IMR-90 (cell line): ENCODE data around the gene SLC4A3. TPM values are rescaled to one million over a fixed set of nuclear protein-coding genes. Genes with fewer than 3 reads are reported as not detected.
"Not testable (repeated sequence)": the region's sequence is repeated elsewhere in the genome, so short reads cannot be mapped to it uniquely, and the experiment has no call there.

Source experiments
- ATAC-seq: fragments of 200-7000 bp; cut with Tn5 transposase; 2 replicates; pipeline ENCODE4 v1.9.1; 2020; ENCODE audit warnings: low read depth, mild to moderate bottlenecking, moderate library complexity
- BruUV-seq: library from RNA; stranded (reverse); fragments of 400-500 nt; replicated peaks from 2 replicates; lab custom pipeline; 2021; lab: Mats Ljungman, UMichigan
- CTCF ChIA-PET: fragments of 300-600 bp; formaldehyde crosslinking; extraction: SDS; loops from one replicate; lab custom pipeline; 2021; ENCODE audit warnings: antibody characterized with exemption; lab: Yijun Ruan, JAX
- POLR2A ChIA-PET: fragments of 300-600 bp; sonication (Branson Sonifier 250); formaldehyde crosslinking; loops from one replicate; lab custom pipeline; 2022; ENCODE audit warnings: antibody characterized with exemption; ENCODE audit not compliant: unreplicated experiment; lab: Charles Lee
- DNase-seq: peaks from one replicate; pipeline ENCODE4 v3.0.0; 2013
- H2AFZ ChIP-seq: replicated peaks from 2 replicates; pipeline ENCODE3; 2013; ENCODE audit warnings: low read length, mild to moderate bottlenecking; ENCODE audit not compliant: poor library complexity
- H2AK5ac ChIP-seq: 2 replicates; pipeline ENCODE4 v1.6.1; 2013; ENCODE audit warnings: low read depth, low read length, inconsistent platforms
- H2AK9ac ChIP-seq: replicated peaks from 2 replicates; pipeline ENCODE3; 2013; ENCODE audit warnings: mild to moderate bottlenecking, low read depth, low read length, moderate library complexity; ENCODE audit not compliant: poor library complexity
- H2BK120ac ChIP-seq: 2 replicates; pipeline ENCODE4 v1.6.1; 2013; ENCODE audit warnings: low read depth, low read length, inconsistent platforms
- H2BK15ac ChIP-seq: 3 replicates; pipeline ENCODE4 v1.6.1; 2013; ENCODE audit warnings: low read depth, low read length, inconsistent platforms
- H2BK20ac ChIP-seq: 2 replicates; pipeline ENCODE4 v1.6.1; 2013; ENCODE audit warnings: low read depth, mild to moderate bottlenecking, inconsistent platforms, low read length, moderate library complexity
- H2BK5ac ChIP-seq: 2 replicates; pipeline ENCODE4 v1.6.1; 2013; ENCODE audit warnings: mild to moderate bottlenecking, low read depth, low read length, inconsistent platforms; ENCODE audit not compliant: poor library complexity, severe bottlenecking
- H3K14ac ChIP-seq: replicated peaks from 2 replicates; pipeline ENCODE4 v1.6.1; 2013; ENCODE audit warnings: low read depth, low read length, inconsistent platforms
- H3K18ac ChIP-seq: 2 replicates; pipeline ENCODE4 v1.6.1; 2013; ENCODE audit warnings: low read depth, low read length, control low read depth
- H3K23ac ChIP-seq: 2 replicates; pipeline ENCODE4 v1.6.1; 2013; ENCODE audit warnings: low read depth, low read length, inconsistent platforms
- H3K27ac ChIP-seq: 2 replicates; pipeline ENCODE4 v1.5.1; 2013; ENCODE audit warnings: mild to moderate bottlenecking, control low read depth, low read length; ENCODE audit not compliant: insufficient read depth
- H3K27me3 ChIP-seq: 2 replicates; pipeline ENCODE4 v1.6.1; 2013; ENCODE audit warnings: low read length; ENCODE audit not compliant: control insufficient read depth, insufficient read depth
- H3K36me3 ChIP-seq: 2 replicates; pipeline ENCODE4 v1.6.1; 2013; ENCODE audit warnings: low read length, mixed read lengths; ENCODE audit not compliant: control insufficient read depth, insufficient read depth
- H3K4ac ChIP-seq: 2 replicates; pipeline ENCODE4 v1.6.1; 2013; ENCODE audit warnings: low read depth, low read length, inconsistent platforms
- H3K4me1 ChIP-seq: 2 replicates; pipeline ENCODE4 v1.6.1; 2013; ENCODE audit warnings: low read length, mixed read lengths; ENCODE audit not compliant: control insufficient read depth, insufficient read depth
- H3K4me2 ChIP-seq: 2 replicates; pipeline ENCODE4 v1.6.1; 2013; ENCODE audit warnings: low read depth, mild to moderate bottlenecking, control low read depth, low read length, moderate library complexity
- H3K4me3 ChIP-seq: 2 replicates; pipeline ENCODE4 v1.5.1; 2013; ENCODE audit warnings: low read depth, mild to moderate bottlenecking, control low read depth, low read length, moderate library complexity; ENCODE audit not compliant: insufficient read depth
- H3K56ac ChIP-seq: 2 replicates; pipeline ENCODE4 v1.6.1; 2013; ENCODE audit warnings: low read length, inconsistent platforms; ENCODE audit not compliant: insufficient read depth; ENCODE audit errors: extremely low read depth
- H3K79me1 ChIP-seq, 2 experiments: 2 replicates each; pipeline ENCODE4 v1.6.1; 2013; ENCODE audit warnings: low read length in 2 of 2, inconsistent platforms in 1 of 2, low read depth in 1 of 2
- H3K9ac ChIP-seq: 2 replicates; pipeline ENCODE4 v1.6.1; 2013; ENCODE audit warnings: low read depth, low read length, control low read depth
- H3K9me1 ChIP-seq: 2 replicates; pipeline ENCODE4 v1.6.1; 2013; ENCODE audit warnings: low read length, inconsistent platforms; ENCODE audit not compliant: insufficient read depth
- H3K9me3 ChIP-seq: 2 replicates; pipeline ENCODE4 v1.6.1; 2013; ENCODE audit warnings: low read length; ENCODE audit not compliant: control insufficient read depth, insufficient read depth
- H4K20me1 ChIP-seq: 2 replicates; pipeline ENCODE4 v1.6.1; 2013; ENCODE audit warnings: low read length, inconsistent platforms; ENCODE audit not compliant: insufficient read depth
- H4K5ac ChIP-seq: 2 replicates; pipeline ENCODE4 v1.6.1; 2013; ENCODE audit warnings: mild to moderate bottlenecking, low read depth, low read length, control low read depth
- H4K8ac ChIP-seq, 2 experiments: 2 replicates each; pipeline ENCODE4 v1.6.1; 2013; ENCODE audit warnings: low read depth in 2 of 2, low read length in 2 of 2, control low read depth in 1 of 2, inconsistent platforms in 1 of 2
- H4K91ac ChIP-seq: 2 replicates; pipeline ENCODE4 v1.6.1; 2013; ENCODE audit warnings: low read depth, low read length, inconsistent platforms; ENCODE audit not compliant: insufficient read depth
- WGBS, 2 experiments: methylation state at CpG; one replicate each; pipeline versions ENCODE4 v1.1.5 to v1.1.7; 2013; ENCODE audit warnings: missing lambda C conversion rate in 2 of 2; ENCODE audit not compliant: insufficient read length in 1 of 2; ENCODE audit errors: extremely low coverage in 2 of 2; 5-methylcytosine and 5-hydroxymethylcytosine counted together
- dilution Hi-C: fragments of 300-500 bp; cut with HindIII; formaldehyde crosslinking; loops from one replicate; pipeline ENCODE4 v1.14.3; 2018; ENCODE audit warnings: low sequenced_read_pairs; ENCODE audit not compliant: unreplicated experiment
- in situ Hi-C: fragments of 300-500 bp; cut with MboI; formaldehyde crosslinking; loops from 3 replicates; pipeline ENCODE4 v1.14.3; 2019; ENCODE audit warnings: low sequenced_read_pairs, inconsistent platforms, mixed read lengths
- intact Hi-C: fragments of 100-400 bp; cut with micrococcal nuclease; formaldehyde crosslinking; loops from 2 replicates; pipeline ENCODE4 v1.10.0; 2022
- polyA plus RNA-seq, 3 experiments: library from polyadenylated mRNA; depleted of rRNA; stranded (reverse); fragments of >200 nt; gene quantifications; 2 replicates each; pipeline ENCODE4 v1.2.3, GENCODE V29; 2012; ENCODE audit warnings: low replicate concordance in 1 of 3
- total RNA-seq: library from RNA; depleted of rRNA; stranded (reverse); fragments of >200 nt; gene quantifications from 2 replicates; pipeline ENCODE4 v1.2.3, GENCODE V29; 2012

SLC4A3 gene
- total and polyA plus RNA-seq, 2 of the 4 experiments (the other 2 are of a cell fraction) = 0.90 to 6.1 TPM

- dilution Hi-C loops, intact Hi-C loops, H3K9ac ChIP-seq, H3K4me2 ChIP-seq, POLR2A ChIA-PET, H3K27me3 ChIP-seq, H2BK20ac ChIP-seq, H3K9me3 ChIP-seq, H3K4ac ChIP-seq, H4K20me1 ChIP-seq, ATAC-seq, H3K9me1 ChIP-seq, H4K8ac ChIP-seq, H3K4me1 ChIP-seq, H3K27ac ChIP-seq, H3K23ac ChIP-seq, H4K5ac ChIP-seq, H2AK5ac ChIP-seq, H2BK5ac ChIP-seq, H3K56ac ChIP-seq, H2BK120ac ChIP-seq, H2AK9ac ChIP-seq, H3K79me1 ChIP-seq, BruUV-seq, H4K91ac ChIP-seq, H3K14ac ChIP-seq, H3K18ac ChIP-seq, DNase-seq, H2BK15ac ChIP-seq, H2AFZ ChIP-seq, in situ Hi-C loops, H3K4me3 ChIP-seq, H3K36me3 ChIP-seq: not testable (repeated sequence)
- CTCF ChIA-PET = interaction anchor here (0.6 to 0.8 kb wide), 2 partner anchors 13 to 97 kb away, joined by 3 to 5 read pairs; no protein-coding TSS in a partner anchor
- no CpG with 5 or more reads among the region's 2 CpGs for WGBS, 2 experiments
Measured at GRCh38 chr2:219683474-219683873, 56.0 kb downstream of the SLC4A3 start.
